Stimulated activated CD4-positive, alpha-beta T cell treated with anti-CD3 and anti-CD28 coated beads, Interleukin-4, amount 100 ng/mL, for 48 hours (primary cell): ENCODE data around the gene SH3PXD2B.
"Not testable (repeated sequence)": the region's sequence is repeated elsewhere in the genome, so short reads cannot be mapped to it uniquely, and the experiment has no call there.

Source experiments
- DNase-seq, 2 donors: peaks; one replicate each; pipeline ENCODE4 v3.0.0-alpha.2; 2020; ENCODE audit warnings: low read depth in 2 of 2

Gene SH3PXD2B

DNA sequence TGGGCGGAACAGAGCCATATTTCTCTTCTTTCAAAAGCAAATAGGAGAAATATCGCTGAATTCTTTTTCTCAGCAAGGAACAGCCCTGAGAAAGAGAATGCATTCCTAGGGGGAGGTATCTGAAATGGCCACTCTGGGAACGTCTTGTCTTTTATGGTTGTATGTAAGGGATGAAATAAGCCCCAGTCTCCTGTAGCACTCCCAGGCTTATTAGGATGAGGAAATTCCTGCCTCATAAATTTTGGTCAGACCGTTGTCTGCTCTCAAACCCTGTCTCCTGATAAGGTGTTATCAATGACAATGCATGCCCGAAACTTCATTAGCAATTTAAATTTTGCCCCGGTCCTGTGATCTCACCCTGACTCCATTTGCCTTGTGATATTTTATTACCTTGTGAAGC is 52.3 kb downstream of the SH3PXD2B start:
- DNase-seq: not testable (repeated sequence)

DNA sequence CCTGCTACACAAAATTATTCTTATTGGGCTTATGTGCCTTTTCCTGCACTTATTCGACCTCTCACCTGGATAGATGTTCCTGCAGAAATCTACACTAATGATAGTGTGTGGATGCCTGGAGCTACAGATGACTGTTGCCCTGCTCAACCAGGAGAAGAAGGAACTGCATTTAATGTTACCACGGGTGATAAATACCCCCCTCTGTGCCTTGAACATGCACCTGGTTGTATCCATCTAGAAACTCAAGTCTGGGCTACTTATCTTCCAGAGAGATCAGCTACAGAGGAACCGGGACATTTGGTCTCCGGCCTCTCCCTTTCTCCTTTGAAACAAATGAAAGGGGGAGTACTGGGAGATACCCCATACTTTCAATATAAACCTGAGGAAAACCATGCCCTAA is 54.5 kb downstream of the SH3PXD2B start:
- DNase-seq: no peak

DNA sequence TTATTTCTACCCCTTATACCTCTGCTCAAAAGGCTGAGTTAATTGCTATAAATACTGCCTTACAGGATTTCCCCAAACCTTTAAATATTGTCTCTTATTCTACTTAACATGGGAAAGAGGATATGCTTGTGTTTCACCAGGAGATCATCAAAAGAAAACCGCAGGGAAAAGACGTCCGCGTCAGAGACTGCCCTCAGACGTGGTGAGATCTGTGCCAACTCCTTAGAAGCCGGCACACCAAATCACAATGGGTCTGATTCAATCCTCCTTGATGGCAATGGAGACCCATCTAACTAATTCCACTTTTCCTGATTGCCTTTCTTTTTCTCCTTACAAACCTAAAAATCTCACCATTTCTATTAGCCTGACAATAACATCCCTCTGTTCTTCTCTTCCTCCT is 55.0 kb downstream of the SH3PXD2B start:
- DNase-seq: no peak

DNA sequence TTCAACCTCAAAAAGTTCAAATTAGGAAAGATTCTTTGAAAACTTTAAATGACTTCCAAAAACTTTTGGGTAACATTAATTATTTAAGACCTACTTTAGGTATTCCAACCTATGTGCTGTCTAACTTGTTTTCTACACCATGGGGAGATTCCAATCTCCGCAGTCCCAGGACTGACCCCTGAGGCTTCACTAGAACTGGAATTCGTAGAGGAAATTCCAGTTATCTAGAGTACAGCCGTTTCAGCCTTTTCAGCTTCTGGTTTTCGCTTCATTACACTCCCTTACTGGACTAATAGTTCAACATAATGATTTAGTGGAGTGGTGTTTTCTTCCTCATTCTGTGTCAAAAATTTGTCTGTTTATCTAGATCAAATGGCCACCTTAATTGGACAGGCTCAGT is 55.7 kb downstream of the SH3PXD2B start:
- DNase-seq: not testable (repeated sequence)

DNA sequence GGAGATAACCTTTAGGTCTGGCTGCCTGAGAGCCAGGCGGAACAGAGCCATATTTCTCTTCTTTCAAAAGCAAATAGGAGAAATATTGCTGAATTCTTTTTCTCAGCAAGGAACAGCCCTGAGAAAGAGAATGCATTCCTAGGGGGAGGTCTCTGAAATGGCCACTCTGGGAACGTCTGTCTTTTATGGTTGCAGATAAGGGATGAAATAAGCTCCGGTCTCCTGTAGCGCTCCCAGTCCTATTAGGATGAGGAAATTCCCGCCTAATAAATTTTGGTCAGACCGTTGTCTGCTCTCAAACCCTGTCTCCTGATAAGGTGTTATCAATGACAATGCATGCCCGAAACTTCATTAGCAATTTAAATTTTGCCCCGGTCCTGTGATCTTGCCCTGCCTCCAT is 57.3 kb downstream of the SH3PXD2B start:
- DNase-seq: not testable (repeated sequence)

DNA sequence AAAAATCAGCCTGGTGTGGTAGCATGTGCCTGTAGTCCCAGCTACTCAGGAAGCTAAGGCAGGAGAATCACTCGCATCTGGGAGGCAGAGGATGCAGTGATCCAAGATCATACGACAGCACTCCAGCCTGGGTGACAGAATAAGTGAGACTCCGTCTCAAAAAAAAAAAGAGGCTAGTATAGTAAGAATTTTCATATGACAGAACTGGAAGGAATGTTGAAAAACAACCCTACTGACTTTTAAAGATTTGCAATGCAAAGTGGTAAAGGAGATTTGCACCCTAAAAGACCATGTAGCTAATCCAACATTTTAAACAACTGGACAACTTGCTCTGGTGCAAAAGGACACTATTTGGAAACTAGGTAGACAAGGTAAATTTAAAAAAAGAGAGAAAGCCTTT is 58.1 kb downstream of the SH3PXD2B start:
- no peak for DNase-seq

DNA sequence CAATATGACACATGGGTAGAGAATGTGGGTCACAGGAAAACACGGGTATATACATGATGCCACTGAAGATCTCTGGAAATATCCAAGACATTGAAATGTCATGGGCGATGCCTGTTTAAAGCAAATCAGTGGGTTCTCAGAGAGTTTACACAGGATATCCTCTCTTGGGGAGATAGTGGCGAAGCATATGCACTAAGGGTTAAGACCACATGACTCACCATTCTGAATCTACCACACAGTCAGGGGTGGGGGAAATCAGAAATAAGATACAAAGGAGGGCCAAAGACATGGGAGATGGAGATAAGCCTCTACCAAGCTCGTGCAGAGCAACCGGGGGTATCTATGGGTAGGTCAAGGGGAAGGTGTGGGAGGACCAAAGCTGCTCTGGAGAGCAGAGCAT is 58.8 kb downstream of the SH3PXD2B start:
- DNase-seq: no peak

DNA sequence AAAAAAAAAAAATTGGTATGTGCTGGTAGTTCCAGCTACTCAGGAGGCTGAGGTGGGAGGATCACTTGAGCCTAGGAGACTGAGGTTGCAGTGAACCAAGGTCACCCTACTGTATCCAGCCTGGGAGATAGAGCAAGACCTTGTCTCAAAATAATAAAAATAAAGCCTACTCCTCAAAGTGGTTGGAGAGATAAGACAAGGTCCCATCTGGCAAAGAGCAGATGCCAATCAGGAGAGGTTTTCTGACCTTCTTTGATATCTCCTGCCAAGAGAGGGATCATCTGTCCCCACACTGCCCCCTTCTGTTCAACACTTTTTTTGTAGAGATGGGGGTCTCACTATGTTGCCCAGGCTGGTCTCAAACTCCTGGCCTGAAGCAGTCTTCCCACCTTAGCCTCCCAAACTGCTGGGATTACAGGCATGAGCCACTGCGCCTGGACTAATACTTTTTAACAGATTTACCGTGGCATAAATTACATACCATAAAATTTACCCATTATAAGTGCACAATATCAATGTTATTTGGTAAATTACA is 64.7 kb downstream of the SH3PXD2B start:
- DNase-seq: no peak

DNA sequence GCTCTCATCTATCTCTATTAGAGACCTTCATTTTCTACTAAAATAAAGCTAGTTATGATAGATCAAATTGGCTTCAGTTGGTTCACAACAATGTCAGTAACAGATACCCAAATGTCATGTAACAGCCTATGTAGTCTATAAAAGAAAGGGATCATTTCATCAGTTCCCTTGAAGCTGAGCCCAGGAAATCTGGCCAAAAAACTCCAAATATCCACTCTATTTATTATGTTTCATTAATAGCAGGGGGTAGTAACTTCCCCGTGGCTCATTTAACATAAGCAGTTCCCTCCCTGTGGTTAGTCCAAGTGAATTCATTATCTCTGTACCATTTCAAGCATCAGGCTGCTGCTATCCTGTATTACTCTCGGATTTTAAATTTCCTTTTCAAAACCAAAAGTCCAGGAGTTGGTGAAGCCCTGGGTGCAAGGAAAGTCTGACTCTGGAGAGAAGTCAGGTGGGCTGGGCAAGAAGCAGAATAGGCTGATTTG is 66.0 kb downstream of the SH3PXD2B start:
- DNase-seq: no peak

DNA sequence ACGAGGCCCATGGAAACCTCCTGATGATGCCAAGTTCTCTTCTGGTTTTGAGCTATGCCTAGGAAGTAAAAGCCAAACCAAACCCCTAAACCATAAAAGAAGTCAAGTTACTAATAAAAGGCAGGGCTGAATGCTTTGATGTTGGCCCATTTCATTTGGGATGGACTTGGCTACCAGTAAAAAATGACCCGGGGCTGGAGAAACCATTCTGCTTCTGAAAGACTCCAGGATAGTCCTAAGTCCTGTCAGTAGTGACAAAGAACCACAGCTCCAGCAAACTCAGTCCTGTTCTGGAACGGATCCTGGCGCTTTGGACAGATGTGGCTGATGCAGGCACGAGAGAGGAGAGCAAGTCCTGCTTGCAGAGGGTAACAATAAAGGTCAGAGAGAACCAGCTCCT is 68.6 kb downstream of the SH3PXD2B start:
- no peak for DNase-seq

DNA sequence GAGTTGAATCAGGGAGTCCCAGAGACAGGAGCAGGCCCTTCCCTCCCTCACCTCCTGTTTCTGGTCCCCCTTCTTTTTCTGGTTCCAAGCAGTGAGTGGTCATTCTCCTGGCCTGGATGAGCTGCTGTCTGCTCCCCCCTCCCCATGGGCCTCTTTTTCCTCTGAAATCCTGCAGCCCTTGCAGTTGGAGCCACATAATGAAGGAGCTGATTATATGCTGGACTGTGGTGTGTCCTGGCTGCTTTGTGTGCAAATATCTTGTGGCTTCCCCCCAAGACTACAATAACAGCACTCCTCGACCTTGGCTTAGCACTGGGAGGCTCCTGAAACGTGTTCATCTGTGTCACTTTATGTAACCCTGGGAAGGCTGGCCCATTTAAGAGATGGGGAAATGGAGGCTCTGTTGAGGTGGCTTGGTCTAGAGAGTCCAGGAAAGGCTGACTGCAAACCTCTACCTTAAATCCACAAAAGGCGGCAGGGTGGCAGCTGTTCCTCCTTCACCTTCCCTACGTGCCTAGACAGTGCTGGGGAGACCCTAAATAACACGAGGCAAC is 69.2 kb downstream of the SH3PXD2B start:
- no peak for DNase-seq

DNA sequence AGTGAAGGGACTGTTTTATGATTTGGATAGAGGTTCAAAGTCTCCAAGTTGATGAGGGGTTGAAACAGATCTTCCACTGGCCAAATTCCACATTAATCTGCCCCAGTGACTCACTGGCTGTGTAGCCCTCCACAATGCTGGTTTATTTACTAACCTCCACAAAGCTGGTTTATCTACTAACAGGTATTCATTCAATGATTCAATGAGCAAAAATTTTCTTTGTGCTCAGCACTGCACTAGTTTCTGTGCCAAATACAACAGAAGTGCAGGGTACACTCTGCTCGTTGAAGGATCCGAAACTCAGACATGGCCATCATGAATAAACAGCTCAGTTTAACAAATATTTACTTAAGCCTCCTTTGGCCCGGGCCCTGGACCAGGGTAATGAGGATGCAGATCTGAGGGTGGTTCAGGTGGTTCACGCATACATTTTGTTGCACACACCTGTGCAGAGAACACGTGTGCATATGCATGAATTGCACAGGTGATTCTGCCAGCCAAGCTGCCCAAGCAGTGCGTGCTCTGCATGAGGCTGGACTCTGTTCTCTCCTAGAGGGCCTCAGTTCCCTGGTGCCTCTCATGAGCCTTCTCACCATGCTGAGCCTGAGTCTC is 71.0 kb downstream of the SH3PXD2B start:
- DNase-seq: no peak

DNA sequence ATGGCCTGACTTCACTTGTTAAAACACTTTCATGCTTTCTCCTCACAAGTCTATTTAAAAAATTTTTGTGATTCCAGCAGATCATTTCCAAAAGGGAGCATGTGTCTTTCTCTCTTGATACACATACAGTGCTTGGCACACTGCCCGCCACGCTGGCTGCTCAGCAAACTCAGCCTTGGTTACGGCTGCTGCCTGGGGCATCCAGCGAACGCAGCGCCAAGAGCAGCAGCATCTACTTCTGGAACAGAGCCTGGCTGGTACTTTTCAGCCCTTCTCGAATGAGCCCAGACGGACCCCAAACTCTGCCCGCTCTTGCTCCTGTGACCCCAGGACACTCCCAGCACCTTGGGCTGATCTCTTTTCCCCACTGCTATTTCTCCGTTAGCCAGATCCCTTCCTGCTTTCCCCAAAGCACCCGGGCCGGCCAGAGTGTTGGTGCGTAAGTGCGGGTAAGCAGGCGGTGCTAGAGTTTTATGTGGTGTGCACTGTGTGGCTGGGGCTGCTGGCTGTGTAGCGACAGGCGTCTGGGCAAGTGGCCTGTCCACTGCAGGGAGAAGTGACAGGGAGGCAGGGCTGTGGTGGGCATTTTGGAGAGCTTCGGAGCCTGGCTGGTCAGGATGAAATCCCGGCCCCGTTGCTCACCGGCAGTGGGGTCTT is 73.2 kb downstream of the SH3PXD2B start:
- no peak for DNase-seq

DNA sequence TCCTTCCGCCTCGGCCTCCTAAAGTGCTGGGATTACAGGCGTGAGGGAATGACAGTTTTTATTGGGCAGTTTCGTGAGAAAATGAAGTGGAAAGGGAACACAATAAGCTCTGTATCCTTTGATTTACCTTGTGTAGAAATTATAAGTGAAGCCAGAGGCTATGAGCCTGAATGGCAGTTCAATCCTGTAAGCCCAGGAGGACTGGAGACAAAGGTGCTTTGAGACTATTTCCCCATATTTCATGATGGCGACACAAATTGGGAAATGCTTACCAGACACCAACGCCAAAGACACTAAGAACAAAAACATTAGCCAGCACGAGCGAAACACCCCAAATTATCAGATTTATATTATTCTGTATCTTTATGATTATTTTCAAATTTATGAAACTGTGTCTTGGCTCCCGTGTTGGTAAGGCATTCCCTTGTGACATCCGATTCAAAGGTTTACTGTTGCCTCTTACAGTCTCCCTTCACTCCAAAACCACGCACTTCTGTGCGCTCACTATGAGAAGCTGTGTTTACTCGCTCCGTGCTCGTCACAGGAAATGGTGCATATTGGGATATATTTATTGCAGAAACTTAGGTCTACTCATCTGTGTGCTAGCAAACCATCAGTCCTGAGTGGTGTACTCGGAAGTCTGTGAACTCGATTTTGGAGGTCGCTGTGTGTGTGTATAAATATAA is 73.9 kb downstream of the SH3PXD2B start:
- DNase-seq: no peak

DNA sequence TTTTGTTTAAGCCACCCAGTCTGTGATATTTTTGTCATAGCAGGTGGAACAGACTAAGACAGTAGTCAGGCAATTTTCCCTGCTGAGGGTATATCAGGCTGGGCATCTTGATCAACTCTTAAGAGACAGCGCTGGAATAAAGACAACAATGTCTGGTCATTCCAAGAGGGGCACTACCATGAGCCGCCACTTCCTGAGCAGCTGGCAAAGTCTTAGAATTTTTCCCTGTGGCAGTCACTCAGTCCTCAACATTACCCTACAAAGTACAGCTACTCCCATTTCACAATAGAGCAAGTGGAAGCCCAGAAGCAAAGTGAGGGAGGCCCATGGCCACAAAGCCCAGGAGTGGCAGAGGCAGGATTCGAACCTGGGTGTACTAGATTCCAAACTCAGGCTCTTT is 74.8 kb downstream of the SH3PXD2B start:
- no peak for DNase-seq

DNA sequence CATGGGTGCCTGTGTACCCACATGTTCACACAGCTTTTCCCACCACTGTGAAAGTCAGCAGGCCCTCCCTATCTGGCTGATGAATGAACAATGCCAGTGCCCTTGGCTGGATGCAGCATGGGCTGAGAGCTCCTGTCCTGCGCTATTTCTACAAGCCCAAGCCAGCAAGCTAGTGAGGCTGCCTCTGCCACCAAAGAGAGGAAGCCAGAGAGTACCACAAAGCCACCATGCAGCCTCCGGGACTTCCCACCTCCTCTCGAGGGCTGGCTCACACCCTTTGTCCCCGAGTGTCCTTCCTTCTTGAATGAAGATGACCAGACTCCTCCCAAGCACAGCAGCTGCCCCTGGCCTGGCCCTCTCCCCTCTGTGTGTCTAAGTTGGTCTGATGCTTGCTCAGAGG is 76.5 kb downstream of the SH3PXD2B start:
- no peak for DNase-seq

DNA sequence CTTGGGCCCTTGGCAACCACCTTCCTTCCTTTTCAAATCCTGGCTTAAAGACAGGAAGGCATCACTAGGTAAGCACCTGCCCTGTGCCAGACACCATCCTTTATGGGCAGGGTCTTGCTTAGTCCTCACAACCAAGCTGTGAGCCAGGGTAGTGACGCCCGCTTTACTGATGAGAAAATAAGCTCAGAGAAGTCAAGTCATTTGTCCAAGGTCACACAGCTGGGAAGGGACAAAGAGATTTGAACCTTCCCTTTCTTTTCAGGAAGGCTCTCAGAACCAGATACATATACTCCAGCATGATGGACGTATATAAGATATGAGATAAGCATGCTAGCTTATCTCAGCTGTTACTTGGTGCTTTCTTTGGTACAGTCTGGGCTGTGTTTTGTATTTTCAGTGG is 76.9 kb downstream of the SH3PXD2B start:
- DNase-seq: no peak

DNA sequence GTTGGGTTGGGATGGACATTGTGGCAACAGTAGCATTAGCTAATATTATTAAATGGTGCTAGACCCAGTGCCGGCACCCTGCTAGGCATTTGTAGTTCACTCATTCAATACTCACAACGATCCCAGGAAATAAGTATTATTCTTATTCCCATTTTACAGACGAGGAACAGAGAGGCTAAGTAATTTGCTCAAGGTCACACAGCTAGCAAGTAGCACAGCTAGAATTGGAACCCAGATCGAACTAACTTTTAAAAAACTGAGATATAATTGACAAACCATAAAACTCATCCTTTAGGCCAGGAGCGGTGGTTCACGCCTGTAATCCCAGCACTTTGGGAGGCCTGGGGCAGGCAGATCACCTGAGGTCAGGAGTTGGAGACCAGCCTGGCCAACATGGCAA is 79.5 kb downstream of the SH3PXD2B start:
- no peak for DNase-seq

DNA sequence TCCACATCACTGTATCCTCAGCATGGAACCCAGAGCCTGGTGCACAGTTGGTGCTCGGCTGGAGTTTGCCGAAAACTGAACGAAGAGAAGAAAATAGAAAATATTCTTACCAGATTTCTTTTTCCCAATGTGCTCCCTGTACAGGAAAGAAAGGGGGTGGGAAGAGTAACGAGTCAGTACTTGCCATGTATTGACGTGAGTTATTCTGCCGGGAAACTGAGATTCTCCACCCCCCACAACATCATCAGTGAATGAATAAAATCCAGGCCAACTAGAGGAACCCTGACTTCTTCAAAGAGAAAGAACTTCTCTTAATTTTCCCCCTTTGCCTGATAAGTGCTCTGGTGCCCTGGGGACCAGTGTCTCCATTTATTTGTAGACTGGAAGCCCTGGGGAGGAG is 80.6 kb downstream of the SH3PXD2B start:
- no peak for DNase-seq

DNA sequence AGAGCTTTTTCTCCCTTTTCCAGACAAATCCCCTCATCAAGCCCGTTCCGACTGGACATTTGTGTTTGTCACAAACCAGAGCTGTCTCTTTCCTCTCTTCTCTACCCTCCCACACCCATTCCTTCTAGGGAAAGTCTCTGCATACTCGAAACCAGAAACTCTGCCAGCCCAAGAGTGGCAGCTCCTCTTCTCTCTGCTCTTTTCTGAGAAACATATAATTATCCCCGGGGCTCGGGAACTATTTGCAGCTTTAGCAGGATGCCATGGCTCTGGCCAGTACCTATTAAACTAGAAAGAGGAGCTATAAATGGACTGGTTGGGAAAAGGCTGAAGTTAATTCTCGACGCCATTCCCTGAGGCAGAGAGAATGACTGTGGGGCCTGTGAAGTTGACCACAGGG is 82.6 kb downstream of the SH3PXD2B start:
- no peak for DNase-seq

DNA sequence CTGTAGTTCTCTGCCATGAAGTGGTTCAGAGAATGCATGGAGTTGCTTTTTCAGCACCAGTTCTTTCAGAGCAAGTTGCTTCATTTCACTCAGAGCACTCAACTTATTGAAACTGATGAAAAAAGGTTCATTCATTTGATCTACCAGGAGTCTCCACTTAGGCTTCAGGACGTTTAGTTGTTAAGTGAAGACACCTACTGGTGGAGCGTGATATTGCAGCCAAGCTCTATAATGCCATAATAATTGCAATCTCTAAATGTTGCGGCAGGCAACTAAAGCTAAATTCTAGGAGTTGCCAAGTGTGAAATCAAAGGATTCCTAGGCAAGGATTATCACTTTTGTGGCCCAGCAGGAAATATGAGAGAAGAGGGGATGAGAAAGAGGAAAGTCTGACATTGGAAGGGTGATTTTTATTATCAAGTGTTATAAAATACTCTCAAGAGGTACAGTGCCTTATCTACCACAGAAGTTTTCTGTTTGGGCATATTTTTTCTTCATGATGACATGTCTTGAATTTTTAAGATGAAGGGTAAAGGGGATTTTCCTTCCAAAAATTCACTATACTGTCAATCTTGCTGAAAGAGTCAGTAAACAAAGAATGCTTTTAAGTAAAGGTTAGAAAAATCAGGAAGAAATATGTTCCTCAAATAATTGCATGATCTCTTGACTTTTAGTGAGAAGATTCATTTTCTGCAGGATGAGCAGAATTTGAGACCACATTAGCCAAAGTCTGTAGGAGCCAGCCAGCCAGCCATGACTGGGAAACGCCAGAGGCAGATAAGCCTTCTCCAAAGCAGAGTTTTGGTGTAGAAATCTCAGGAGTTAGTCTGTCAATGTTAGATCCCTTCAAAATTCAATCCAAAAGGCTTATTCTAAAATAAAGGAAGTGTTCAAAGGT is 83.4 kb downstream of the SH3PXD2B start:
- peak; percentile 41 to 63 for DNase-seq

DNA sequence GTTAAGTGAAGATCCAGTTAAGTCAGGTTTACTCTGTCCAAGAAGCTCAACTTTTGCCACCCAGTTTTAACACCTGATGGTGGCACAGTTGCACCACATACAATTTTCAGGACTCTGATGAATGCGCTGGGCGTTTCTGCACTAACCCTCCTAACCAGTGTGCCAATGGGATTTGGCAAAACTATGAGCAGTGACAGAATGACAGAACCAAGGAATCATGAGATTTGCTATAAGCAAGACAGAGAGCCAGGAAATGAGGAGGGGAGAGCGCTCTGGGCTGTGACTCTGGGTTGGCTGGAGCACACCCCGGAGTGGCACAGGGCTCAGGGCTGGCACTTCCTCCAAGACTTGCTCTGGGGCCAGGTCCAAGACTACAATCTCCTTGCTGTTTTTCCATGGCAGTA is 84.1 kb downstream of the SH3PXD2B start:
- no peak for DNase-seq
